ENCODE data around the gene PELO.

The PELO gene

GRCh38 chr5:52834320-52834719, 46.6 kb downstream of the PELO start:
- DNase-seq = no peak

- DNase-seq = no peak
These were observed 49.4 kb downstream of the PELO start for GRCh38 chr5:52837068-52837467.

Data from activated effector memory CD4-positive, alpha-beta T cell treated with Interleukin-2 at 50 U/mL for 16 hours (primary cell).